HFFc6 (cell line): ENCODE data around the gene GARS1. TPM values are rescaled to one million over a fixed set of nuclear protein-coding genes. Genes with fewer than 3 reads are reported as not detected.

Experiments used
- DNase-seq: peaks from one replicate; pipeline ENCODE4 v3.0.0-alpha.2; 2018
- H3K27ac Mint-ChIP-seq: 2 replicates; pipeline ENCODE4 v1.8.0; 2020; ENCODE audit warnings: mild to moderate bottlenecking, mixed read lengths
- H3K27me3 Mint-ChIP-seq: 2 replicates; pipeline ENCODE4 v1.8.0; 2021; ENCODE audit warnings: mild to moderate bottlenecking, moderate library complexity, mixed read lengths; ENCODE audit not compliant: insufficient read depth
- H3K36me3 Mint-ChIP-seq: 2 replicates; pipeline ENCODE4 v1.8.0; 2021; ENCODE audit warnings: low read depth, mixed read lengths
- H3K4me1 Mint-ChIP-seq: 2 replicates; pipeline ENCODE4 v1.8.0; 2020; ENCODE audit warnings: low read depth, mixed read lengths
- H3K4me3 Mint-ChIP-seq: 2 replicates; pipeline ENCODE4 v1.8.0; 2020; ENCODE audit warnings: mild to moderate bottlenecking, moderate library complexity, mixed read lengths
- H3K9me3 Mint-ChIP-seq: 2 replicates; pipeline ENCODE4 v1.8.0; 2020; ENCODE audit warnings: mild to moderate bottlenecking, mixed read lengths
- CTCF ChIP-seq: fragments of 200-600 bp; sonication (generic); IDR thresholded peaks from 2 replicates; pipeline ENCODE4 v1.5.0; 2021; ENCODE audit warnings: antibody characterized with exemption, mild to moderate bottlenecking
- total RNA-seq, 6 experiments: library from RNA; stranded (reverse); fragmentation: NEBNext Ultra II Directional; extraction: Animal tissue kit (Norgen Biotek cat#: 25700); gene quantifications; 2 replicates in 1 of 6; 3 replicates in 5 of 6; pipeline ENCODE4 v1.2.3, GENCODE V29; 2021

Gene GARS1
- total RNA-seq, 6 experiments from 2014 or later: 258 to 330 (median 271) TPM

GRCh38 chr7:30652698-30653641 lies 58.3 kb downstream of the GARS1 start:
- no peaks in the 10 kb centered on the region for H3K36me3 Mint-ChIP-seq
- H3K9me3 Mint-ChIP-seq: no peaks in the 10 kb centered on the region
- H3K4me1 Mint-ChIP-seq: no peaks in the 10 kb centered on the region
- DNase-seq: no peak
- no peak overlapping the region for H3K4me3 Mint-ChIP-seq
- no peak for TF ChIP-seq CTCF
- no peak overlapping the region for H3K27ac Mint-ChIP-seq
- peaks cover 5% of the 10 kb centered on the region for H3K27me3 Mint-ChIP-seq

GRCh38 chr7:30654296-30655090 lies 59.8 kb downstream of the GARS1 start:
- Mint-ChIP-seq H3K4me3 (no peak overlapping the region), H3K27ac (no peak overlapping the region), H3K36me3 (no peaks in the 10 kb centered on the region), H3K9me3 (no peaks in the 10 kb centered on the region), H3K4me1 (no peaks in the 10 kb centered on the region), H3K27me3 (peaks cover 5% of the 10 kb centered on the region)
- DNase-seq: no peak
- no peak for TF ChIP-seq CTCF

- no peak overlapping the region for H3K4me3 Mint-ChIP-seq
- no peaks in the 10 kb centered on the region for H3K36me3 Mint-ChIP-seq
- H3K9me3 Mint-ChIP-seq: no peaks in the 10 kb centered on the region
- no peak for DNase-seq
- peaks cover 7% of the 10 kb centered on the region for H3K27me3 Mint-ChIP-seq
- H3K27ac Mint-ChIP-seq: no peak overlapping the region
- TF ChIP-seq CTCF: no peak
- H3K4me1 Mint-ChIP-seq: no peaks in the 10 kb centered on the region
These were observed 60.7 kb downstream of the GARS1 start for GRCh38 chr7:30655096-30655970.

GRCh38 chr7:30656006-30656957 lies 61.6 kb downstream of the GARS1 start:
- H3K27me3 Mint-ChIP-seq: peaks cover 7% of the 10 kb centered on the region
- no peak for TF ChIP-seq CTCF
- no peaks in the 10 kb centered on the region for H3K9me3 Mint-ChIP-seq
- no peak for DNase-seq
- no peaks in the 10 kb centered on the region for H3K4me1 Mint-ChIP-seq
- no peaks in the 10 kb centered on the region for H3K36me3 Mint-ChIP-seq
- H3K4me3 Mint-ChIP-seq: no peak overlapping the region
- no peak overlapping the region for H3K27ac Mint-ChIP-seq
